ENCODE results near the gene DLEC1.

DNA sequence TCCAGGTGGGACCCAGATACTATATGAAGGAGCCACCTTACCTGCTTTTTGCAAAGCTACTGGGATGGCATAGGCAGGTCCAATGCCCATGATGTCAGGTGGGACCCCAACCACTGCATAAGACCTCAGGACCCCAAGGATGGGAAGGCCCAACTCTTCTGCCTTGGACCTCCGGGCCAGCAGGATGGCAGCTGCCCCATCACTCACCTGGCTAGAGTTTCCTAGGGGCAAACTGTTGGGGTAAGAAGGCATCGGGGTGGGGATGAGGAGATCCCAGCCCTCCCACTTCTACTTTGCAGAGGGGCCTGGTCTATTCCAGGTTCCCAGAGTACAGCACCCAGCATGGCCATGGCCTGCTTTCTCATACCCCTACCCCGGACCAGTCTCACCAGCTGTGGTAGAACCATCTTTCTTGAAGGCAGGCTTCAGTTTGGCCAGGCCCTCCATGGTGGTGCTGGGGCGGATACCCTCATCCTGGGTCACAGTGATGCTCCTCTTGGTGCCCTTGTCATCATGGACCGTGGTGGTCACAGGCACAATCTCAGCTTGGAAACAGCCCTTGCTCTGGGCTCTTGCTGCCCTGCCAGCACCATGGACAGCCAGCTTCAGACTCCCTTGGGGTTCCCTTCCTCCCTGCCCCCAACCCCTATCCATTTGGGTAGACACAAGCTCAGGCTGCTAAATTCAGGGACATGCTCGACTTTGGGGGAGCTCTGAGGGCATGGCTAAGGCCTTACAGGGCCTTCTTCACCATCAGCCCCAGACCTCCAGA is 87.3 kb downstream of the DLEC1 start:
- TF ChIP-seq, protein P1, sequence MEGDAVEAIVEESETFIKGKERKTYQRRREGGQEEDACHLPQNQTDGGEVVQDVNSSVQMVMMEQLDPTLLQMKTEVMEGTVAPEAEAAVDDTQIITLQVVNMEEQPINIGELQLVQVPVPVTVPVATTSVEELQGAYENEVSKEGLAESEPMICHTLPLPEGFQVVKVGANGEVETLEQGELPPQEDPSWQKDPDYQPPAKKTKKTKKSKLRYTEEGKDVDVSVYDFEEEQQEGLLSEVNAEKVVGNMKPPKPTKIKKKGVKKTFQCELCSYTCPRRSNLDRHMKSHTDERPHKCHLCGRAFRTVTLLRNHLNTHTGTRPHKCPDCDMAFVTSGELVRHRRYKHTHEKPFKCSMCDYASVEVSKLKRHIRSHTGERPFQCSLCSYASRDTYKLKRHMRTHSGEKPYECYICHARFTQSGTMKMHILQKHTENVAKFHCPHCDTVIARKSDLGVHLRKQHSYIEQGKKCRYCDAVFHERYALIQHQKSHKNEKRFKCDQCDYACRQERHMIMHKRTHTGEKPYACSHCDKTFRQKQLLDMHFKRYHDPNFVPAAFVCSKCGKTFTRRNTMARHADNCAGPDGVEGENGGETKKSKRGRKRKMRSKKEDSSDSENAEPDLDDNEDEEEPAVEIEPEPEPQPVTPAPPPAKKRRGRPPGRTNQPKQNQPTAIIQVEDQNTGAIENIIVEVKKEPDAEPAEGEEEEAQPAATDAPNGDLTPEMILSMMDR (IDR thresholded peaks at IDR 0.05 in 2 of 3, conservative IDR thresholded peaks at IDR 0.05 in 1 of 3; ENCODE audit: insufficient read depth in 2 of 3, low read depth in 1 of 3, low read length in 3 of 3) = no peak
- TF ChIP-seq, protein P2, sequence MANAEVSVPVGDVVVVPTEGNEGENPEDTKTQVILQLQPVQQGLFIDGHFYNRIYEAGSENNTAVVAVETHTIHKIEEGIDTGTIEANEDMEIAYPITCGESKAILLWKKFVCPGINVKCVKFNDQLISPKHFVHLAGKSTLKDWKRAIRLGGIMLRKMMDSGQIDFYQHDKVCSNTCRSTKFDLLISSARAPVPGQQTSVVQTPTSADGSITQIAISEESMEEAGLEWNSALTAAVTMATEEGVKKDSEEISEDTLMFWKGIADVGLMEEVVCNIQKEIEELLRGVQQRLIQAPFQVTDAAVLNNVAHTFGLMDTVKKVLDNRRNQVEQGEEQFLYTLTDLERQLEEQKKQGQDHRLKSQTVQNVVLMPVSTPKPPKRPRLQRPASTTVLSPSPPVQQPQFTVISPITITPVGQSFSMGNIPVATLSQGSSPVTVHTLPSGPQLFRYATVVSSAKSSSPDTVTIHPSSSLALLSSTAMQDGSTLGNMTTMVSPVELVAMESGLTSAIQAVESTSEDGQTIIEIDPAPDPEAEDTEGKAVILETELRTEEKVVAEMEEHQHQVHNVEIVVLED (CRISPR knock-in tag; IDR thresholded peaks at IDR 0.05) = no peak
- TF ChIP-seq FOS (IDR thresholded peaks at IDR 0.05; ENCODE audit: extremely low read depth, insufficient read length) = no peak
- TF ChIP-seq, protein P3, sequence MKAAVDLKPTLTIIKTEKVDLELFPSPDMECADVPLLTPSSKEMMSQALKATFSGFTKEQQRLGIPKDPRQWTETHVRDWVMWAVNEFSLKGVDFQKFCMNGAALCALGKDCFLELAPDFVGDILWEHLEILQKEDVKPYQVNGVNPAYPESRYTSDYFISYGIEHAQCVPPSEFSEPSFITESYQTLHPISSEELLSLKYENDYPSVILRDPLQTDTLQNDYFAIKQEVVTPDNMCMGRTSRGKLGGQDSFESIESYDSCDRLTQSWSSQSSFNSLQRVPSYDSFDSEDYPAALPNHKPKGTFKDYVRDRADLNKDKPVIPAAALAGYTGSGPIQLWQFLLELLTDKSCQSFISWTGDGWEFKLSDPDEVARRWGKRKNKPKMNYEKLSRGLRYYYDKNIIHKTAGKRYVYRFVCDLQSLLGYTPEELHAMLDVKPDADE (conservative IDR thresholded peaks at IDR 0.05; ENCODE audit: control insufficient read depth, low read depth, low read length) = no peak
- no peak for TF ChIP-seq MXI1 (IDR thresholded peaks at IDR 0.05; ENCODE audit: low read depth, low read length)
- no peak for TF ChIP-seq PCBP1 (IDR thresholded peaks at IDR 0.05; ENCODE audit: low read depth, low read length, poor library complexity, severe bottlenecking)
- no peak for TF ChIP-seq ELF2 (CRISPR knock-in tag; IDR thresholded peaks at IDR 0.05)
- no peak for TF ChIP-seq CREB1 (IDR thresholded peaks at IDR 0.05)
- no peak for TF ChIP-seq CREB1 (CRISPR knock-in tag; IDR thresholded peaks at IDR 0.05)
